HCT116 (cell line): ENCODE measurements around the gene NCF4.

Source experiments
- TF ChIP-seq, protein P1 (sequence below), 3 experiments: fragments of 200-600 bp in 1 of 3; sonication (generic) in 1 of 3; IDR thresholded peaks in 2 of 3; conservative IDR thresholded peaks in 1 of 3; 2 replicates each; pipeline ENCODE4 v1.5.1; 2012 to 2017; ENCODE audit warnings: low read depth in 2 of 3, low read length in 2 of 3, antibody characterized with exemption in 1 of 3, borderline replicate concordance in 1 of 3, control low read depth in 1 of 3, mild to moderate bottlenecking in 1 of 3, mixed read lengths in 1 of 3, mixed run types in 1 of 3, moderate library complexity in 1 of 3; ENCODE audit not compliant: insufficient read depth in 1 of 3
- TF ChIP-seq, protein P2 (sequence below): IDR thresholded peaks from 2 replicates; pipeline ENCODE4 v1.6.1; 2012

DNA sequence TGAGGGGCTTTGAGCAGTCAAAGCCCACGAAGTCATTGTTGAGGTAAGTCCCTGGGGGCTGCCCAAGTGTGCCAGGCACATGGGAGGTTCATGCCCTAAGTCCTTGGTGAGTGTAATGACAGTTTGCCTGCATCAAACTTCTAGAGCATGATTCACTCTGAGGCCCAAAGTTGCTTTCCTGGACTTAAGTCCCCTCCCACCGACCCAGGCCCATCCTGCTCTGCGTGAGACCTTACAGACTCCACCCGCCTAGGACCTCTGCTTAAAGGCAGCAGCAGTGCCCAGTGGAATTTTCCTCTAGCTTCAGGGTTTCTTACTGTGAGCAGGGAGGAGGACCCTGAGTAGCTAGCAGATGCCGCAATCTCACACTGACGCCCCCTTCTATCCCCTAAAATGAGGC, 38.2 kb upstream of the NCF4 start:
- TF ChIP-seq, protein P1, sequence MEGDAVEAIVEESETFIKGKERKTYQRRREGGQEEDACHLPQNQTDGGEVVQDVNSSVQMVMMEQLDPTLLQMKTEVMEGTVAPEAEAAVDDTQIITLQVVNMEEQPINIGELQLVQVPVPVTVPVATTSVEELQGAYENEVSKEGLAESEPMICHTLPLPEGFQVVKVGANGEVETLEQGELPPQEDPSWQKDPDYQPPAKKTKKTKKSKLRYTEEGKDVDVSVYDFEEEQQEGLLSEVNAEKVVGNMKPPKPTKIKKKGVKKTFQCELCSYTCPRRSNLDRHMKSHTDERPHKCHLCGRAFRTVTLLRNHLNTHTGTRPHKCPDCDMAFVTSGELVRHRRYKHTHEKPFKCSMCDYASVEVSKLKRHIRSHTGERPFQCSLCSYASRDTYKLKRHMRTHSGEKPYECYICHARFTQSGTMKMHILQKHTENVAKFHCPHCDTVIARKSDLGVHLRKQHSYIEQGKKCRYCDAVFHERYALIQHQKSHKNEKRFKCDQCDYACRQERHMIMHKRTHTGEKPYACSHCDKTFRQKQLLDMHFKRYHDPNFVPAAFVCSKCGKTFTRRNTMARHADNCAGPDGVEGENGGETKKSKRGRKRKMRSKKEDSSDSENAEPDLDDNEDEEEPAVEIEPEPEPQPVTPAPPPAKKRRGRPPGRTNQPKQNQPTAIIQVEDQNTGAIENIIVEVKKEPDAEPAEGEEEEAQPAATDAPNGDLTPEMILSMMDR (IDR thresholded peaks at IDR 0.05 in 2 of 3, conservative IDR thresholded peaks at IDR 0.05 in 1 of 3; ENCODE audit: borderline replicate concordance in 1 of 3, insufficient read depth in 1 of 3, low read depth in 2 of 3, low read length in 2 of 3) = no peak
- TF ChIP-seq, protein P2, sequence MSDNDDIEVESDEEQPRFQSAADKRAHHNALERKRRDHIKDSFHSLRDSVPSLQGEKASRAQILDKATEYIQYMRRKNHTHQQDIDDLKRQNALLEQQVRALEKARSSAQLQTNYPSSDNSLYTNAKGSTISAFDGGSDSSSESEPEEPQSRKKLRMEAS = no peak
